PC-3 (cell line): ENCODE results near the gene CSAD.

Experiments used
- CTCF ChIP-seq: fragments of 300-600 bp; sonication (generic); conservative IDR thresholded peaks from 2 replicates; pipeline ENCODE4 v1.5.1; 2017; ENCODE audit warnings: antibody characterized with exemption, low read depth, mild to moderate bottlenecking, low read length
- EZH2 ChIP-seq: fragments of 300-600 bp; sonication (generic); IDR thresholded peaks from one replicate; pipeline ENCODE4 v1.6.1; 2017; ENCODE audit warnings: antibody characterized with exemption, mild to moderate bottlenecking, low read length; ENCODE audit not compliant: unreplicated experiment
- EZH2phosphoT487 ChIP-seq: fragments of 300-600 bp; sonication (generic); IDR thresholded peaks from 2 replicates; pipeline ENCODE4 v1.6.1; 2018; ENCODE audit warnings: mild to moderate bottlenecking, antibody characterized with exemption, low read length, borderline replicate concordance

DNA sequence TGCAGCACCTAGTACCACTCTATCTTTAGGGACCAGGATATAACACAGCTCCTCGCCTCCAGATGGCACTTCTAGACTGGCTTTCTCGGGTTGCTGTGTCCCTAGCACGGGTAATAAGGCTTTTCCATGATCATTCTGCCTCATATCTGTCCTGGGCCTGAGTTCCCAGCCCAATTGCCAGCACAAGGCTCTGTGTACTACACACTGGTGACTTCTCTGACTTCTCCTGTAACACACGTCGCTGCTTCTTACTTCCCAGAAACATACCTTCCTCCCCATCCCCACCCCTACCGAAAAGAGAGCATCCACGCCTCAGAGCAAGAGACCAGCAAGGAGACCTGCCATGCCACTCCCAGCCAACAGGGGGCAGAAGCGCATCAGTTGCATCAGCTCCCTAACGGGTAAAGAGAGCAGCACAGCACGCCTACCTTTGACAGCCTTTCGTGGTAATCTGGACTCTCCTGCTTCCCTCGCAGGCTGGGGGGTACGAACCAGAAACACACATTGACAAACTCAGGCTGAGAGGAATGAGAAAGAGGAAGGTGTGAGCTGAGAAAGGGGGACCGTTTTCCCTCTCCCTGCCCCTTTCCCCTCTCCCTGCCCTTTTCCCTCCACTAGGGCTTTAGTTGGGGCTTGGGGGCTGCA lies 21.4 kb downstream of the CSAD start:
- TF ChIP-seq CTCF, result peak; percentile 97
- TF ChIP-seq EZH2phosphoT487, result no peak
- TF ChIP-seq EZH2, result no peak
